SK-N-MC (cell line): ENCODE measurements around the gene ZNF467.

Experiments
- DNase-seq: peaks from one replicate; pipeline ENCODE4 v3.0.0-alpha.2; 2011; ENCODE audit warnings: low read depth, low spot score
- H3K27ac ChIP-seq: fragments of 200-600 bp; sonication (generic); 2 replicates; pipeline ENCODE4 v1.5.1; 2016; ENCODE audit warnings: mixed run types
- H3K36me3 ChIP-seq: fragments of 200-600 bp; sonication (generic); 2 replicates; pipeline ENCODE4 v1.6.1; 2017; ENCODE audit warnings: antibody characterized with exemption, low read length, mixed read lengths; ENCODE audit not compliant: insufficient read depth
- H3K4me3 ChIP-seq: fragments of 200-600 bp; sonication (generic); 2 replicates; pipeline ENCODE4 v1.5.1; 2016
- H3K9ac ChIP-seq: fragments of 200-600 bp; sonication (generic); 2 replicates; pipeline ENCODE4 v1.8.0; 2017; ENCODE audit warnings: mixed run types, mixed read lengths; ENCODE audit not compliant: insufficient read length
- H3K9me3 ChIP-seq: fragments of 200-600 bp; sonication (generic); 2 replicates; pipeline ENCODE4 v1.6.1; 2017; ENCODE audit warnings: low read depth, mild to moderate bottlenecking, antibody characterized with exemption, low read length, moderate library complexity, mixed read lengths
- EZH2 ChIP-seq: fragments of 200-600 bp; sonication (generic); IDR thresholded peaks from one replicate; pipeline ENCODE4 v1.6.1; 2017; ENCODE audit warnings: antibody characterized with exemption
- FOXP2 ChIP-seq: optimal IDR thresholded peaks from 2 replicates; pipeline ENCODE3; 2011; ENCODE audit warnings: mild to moderate bottlenecking, moderate library complexity; ENCODE audit not compliant: insufficient read depth; ENCODE audit errors: extremely low read length, control extremely low read depth
- POLR2AphosphoS5 ChIP-seq: IDR thresholded peaks from 2 replicates; pipeline ENCODE4 v1.6.1; 2012; ENCODE audit warnings: mild to moderate bottlenecking, low read depth, low read length, borderline replicate concordance

Gene ZNF467

GRCh38 chr7:149791411-149792219 is 18.2 kb upstream of the ZNF467 start:
- no peak for DNase-seq

GRCh38 chr7:149790754-149791360 is 17.5 kb upstream of the ZNF467 start:
- Histone ChIP-seq H3K36me3 (no peaks in the 10 kb centered on the region), H3K9ac (no peak overlapping the region), H3K27ac (no peak overlapping the region), H3K4me3 (no peak overlapping the region), H3K9me3 (no peaks in the 10 kb centered on the region)
- no peak for TF ChIP-seq FOXP2
- no peak for TF ChIP-seq POLR2AphosphoS5
- no peak for TF ChIP-seq EZH2
- no peak for DNase-seq

More at GRCh38 chr7:149791411-149792219, 18.2 kb upstream of the ZNF467 start:
- Histone ChIP-seq H3K36me3 (no peaks in the 10 kb centered on the region), H3K9ac (no peak overlapping the region), H3K4me3 (no peak overlapping the region), H3K9me3 (no peaks in the 10 kb centered on the region), H3K27ac (no peak overlapping the region)
- TF ChIP-seq EZH2, result no peak

GRCh38 chr7:149790146-149790548 is 16.8 kb upstream of the ZNF467 start:
- no peak overlapping the region for H3K27ac ChIP-seq
- DNase-seq, result no peak
- H3K9ac ChIP-seq, result no peak overlapping the region
- H3K9me3 ChIP-seq, result no peaks in the 10 kb centered on the region
- H3K4me3 ChIP-seq, result no peak overlapping the region
- H3K36me3 ChIP-seq, result no peaks in the 10 kb centered on the region
- TF ChIP-seq FOXP2, result no peak
- peak; percentile 43 for TF ChIP-seq EZH2
- TF ChIP-seq POLR2AphosphoS5, result no peak

- H3K4me3 ChIP-seq, result no peak overlapping the region
- TF ChIP-seq EZH2 (no peak), POLR2AphosphoS5 (no peak), FOXP2 (no peak)
- no peak for DNase-seq
- H3K9ac ChIP-seq, result no peak overlapping the region
- H3K9me3 ChIP-seq, result no peaks in the 10 kb centered on the region
- H3K36me3 ChIP-seq, result no peaks in the 10 kb centered on the region
- H3K27ac ChIP-seq, result no peak overlapping the region
Measured at GRCh38 chr7:149789101-149789500, 15.7 kb upstream of the ZNF467 start.

GRCh38 chr7:149788300-149788851 is 15.0 kb upstream of the ZNF467 start:
- TF ChIP-seq FOXP2 (no peak), POLR2AphosphoS5 (no peak), EZH2 (no peak)
- Histone ChIP-seq H3K27ac (no peak overlapping the region), H3K9me3 (no peaks in the 10 kb centered on the region), H3K4me3 (no peak overlapping the region), H3K36me3 (no peaks in the 10 kb centered on the region), H3K9ac (no peak overlapping the region)
- no peak for DNase-seq

- Histone ChIP-seq H3K36me3 (no peaks in the 10 kb centered on the region), H3K9me3 (no peaks in the 10 kb centered on the region)
- DNase-seq, result no peak
Measured at GRCh38 chr7:149787428-149788299, 14.3 kb upstream of the ZNF467 start.

GRCh38 chr7:149785983-149786382 is 12.6 kb upstream of the ZNF467 start:
- Histone ChIP-seq H3K9ac (no peak overlapping the region), H3K36me3 (no peaks in the 10 kb centered on the region), H3K9me3 (no peaks in the 10 kb centered on the region), H3K4me3 (no peak overlapping the region), H3K27ac (no peak overlapping the region)
- no peak for DNase-seq
- no peak for TF ChIP-seq POLR2AphosphoS5
- no peak for TF ChIP-seq FOXP2
- no peak for TF ChIP-seq EZH2

More at GRCh38 chr7:149787428-149788299, 14.3 kb upstream of the ZNF467 start:
- Histone ChIP-seq H3K27ac (no peak overlapping the region), H3K9ac (no peak overlapping the region), H3K4me3 (peak overlapping the region; percentile 15; the same call in 1 of the 2 replicates)
- TF ChIP-seq POLR2AphosphoS5 (no peak), EZH2 (no peak), FOXP2 (no peak)

GRCh38 chr7:149785402-149785801 is 12.0 kb upstream of the ZNF467 start:
- no peaks in the 10 kb centered on the region for H3K9me3 ChIP-seq
- no peak overlapping the region for H3K9ac ChIP-seq
- no peak overlapping the region for H3K4me3 ChIP-seq
- H3K36me3 ChIP-seq, result no peaks in the 10 kb centered on the region
- DNase-seq, result no peak
- no peak for TF ChIP-seq POLR2AphosphoS5
- TF ChIP-seq FOXP2, result no peak
- TF ChIP-seq EZH2, result no peak
- H3K27ac ChIP-seq, result no peak overlapping the region
